ENCODE data around the gene NRBP1.

DNA sequence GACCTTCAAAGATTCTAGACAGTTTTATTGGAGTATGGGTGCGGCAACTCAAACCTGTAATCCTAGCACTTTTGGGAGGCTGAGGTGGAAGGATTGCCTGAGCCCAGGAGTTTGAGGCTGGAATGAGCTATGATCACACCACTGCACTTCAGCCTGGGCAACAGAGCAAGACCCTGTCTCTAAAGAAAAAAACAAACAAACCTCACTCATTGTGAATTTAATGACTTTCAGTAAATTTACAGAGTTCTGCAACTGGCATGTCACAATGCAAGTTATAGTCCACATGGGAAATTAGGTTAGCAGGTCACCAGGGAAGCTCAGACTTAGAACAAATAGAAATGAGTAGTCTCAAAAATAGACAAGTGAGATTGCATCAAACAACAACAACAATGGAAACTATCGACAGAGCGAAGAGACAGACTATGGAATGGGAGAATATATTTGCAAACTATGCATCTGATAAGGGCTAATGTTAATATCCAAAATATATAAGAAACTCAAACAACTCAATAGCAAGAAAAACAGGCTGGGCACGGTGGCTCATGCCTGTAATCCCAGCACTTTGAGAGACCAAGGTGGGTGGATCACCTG, 6.7 kb upstream of the NRBP1 start:
- TF ChIP-seq, protein P1, sequence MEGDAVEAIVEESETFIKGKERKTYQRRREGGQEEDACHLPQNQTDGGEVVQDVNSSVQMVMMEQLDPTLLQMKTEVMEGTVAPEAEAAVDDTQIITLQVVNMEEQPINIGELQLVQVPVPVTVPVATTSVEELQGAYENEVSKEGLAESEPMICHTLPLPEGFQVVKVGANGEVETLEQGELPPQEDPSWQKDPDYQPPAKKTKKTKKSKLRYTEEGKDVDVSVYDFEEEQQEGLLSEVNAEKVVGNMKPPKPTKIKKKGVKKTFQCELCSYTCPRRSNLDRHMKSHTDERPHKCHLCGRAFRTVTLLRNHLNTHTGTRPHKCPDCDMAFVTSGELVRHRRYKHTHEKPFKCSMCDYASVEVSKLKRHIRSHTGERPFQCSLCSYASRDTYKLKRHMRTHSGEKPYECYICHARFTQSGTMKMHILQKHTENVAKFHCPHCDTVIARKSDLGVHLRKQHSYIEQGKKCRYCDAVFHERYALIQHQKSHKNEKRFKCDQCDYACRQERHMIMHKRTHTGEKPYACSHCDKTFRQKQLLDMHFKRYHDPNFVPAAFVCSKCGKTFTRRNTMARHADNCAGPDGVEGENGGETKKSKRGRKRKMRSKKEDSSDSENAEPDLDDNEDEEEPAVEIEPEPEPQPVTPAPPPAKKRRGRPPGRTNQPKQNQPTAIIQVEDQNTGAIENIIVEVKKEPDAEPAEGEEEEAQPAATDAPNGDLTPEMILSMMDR (IDR thresholded peaks at IDR 0.05; ENCODE audit: insufficient read depth, low read length, poor library complexity, severe bottlenecking), result no peak
- no peak for TF ChIP-seq EZH2phosphoT487 (conservative IDR thresholded peaks at IDR 0.05; ENCODE audit: low read length)

Data from SU-DHL-6 (cell line).